PFSK-1 (cell line): Measurements from ENCODE around the gene SDCCAG8.

Experiments used
- FOXP2 ChIP-seq: optimal IDR thresholded peaks from 2 replicates; pipeline ENCODE3; 2011; ENCODE audit warnings: borderline replicate concordance, control low read depth, inconsistent platforms; ENCODE audit not compliant: insufficient read depth; ENCODE audit errors: extremely low read length, extremely low read depth
- POLR2AphosphoS5 ChIP-seq: IDR thresholded peaks from 2 replicates; pipeline ENCODE4 v1.6.1; 2012; ENCODE audit warnings: low read depth, mild to moderate bottlenecking, control low read depth, low read length, moderate library complexity
- REST ChIP-seq, 2 experiments: IDR thresholded peaks; 2 replicates each; pipeline versions ENCODE4 v1.6.1 to v1.8.0; 2011 to 2012; ENCODE audit warnings: low read depth in 2 of 2, low read length in 2 of 2, control low read depth in 1 of 2, inconsistent platforms in 1 of 2, mild to moderate bottlenecking in 1 of 2, moderate library complexity in 1 of 2; ENCODE audit not compliant: insufficient read depth in 1 of 2
- SIN3A ChIP-seq: IDR thresholded peaks from 2 replicates; pipeline ENCODE4 v1.6.1; 2012; ENCODE audit warnings: mild to moderate bottlenecking, low read length, moderate library complexity, borderline replicate concordance; ENCODE audit not compliant: insufficient read depth
- TAF1 ChIP-seq: IDR thresholded peaks from 2 replicates; pipeline ENCODE4 v1.6.1; 2012; ENCODE audit warnings: low read length, control low read depth, borderline replicate concordance; ENCODE audit not compliant: insufficient read depth

SDCCAG8 gene

GRCh38 chr1:243393096-243393495, 137.3 kb downstream of the SDCCAG8 start:
- TF ChIP-seq TAF1, result no peak
- no peak for TF ChIP-seq FOXP2
- no peak for TF ChIP-seq POLR2AphosphoS5
- no peak for TF ChIP-seq SIN3A
- TF ChIP-seq REST (IDR thresholded peaks at IDR 0.05; ENCODE audit: insufficient read depth in 1 of 2, low read depth in 2 of 2, low read length in 2 of 2), result no peak

- TF ChIP-seq SIN3A (no peak), POLR2AphosphoS5 (no peak), REST (IDR thresholded peaks at IDR 0.05; ENCODE audit: insufficient read depth in 1 of 2, low read depth in 2 of 2, low read length in 2 of 2) (no peak), FOXP2 (no peak), TAF1 (no peak)
Observed at GRCh38 chr1:243394066-243394465, 138.2 kb downstream of the SDCCAG8 start.

- TF ChIP-seq FOXP2 (no peak), POLR2AphosphoS5 (no peak), TAF1 (no peak), REST (IDR thresholded peaks at IDR 0.05; ENCODE audit: insufficient read depth in 1 of 2, low read depth in 2 of 2, low read length in 2 of 2) (no peak), SIN3A (no peak)
Observed at GRCh38 chr1:243394601-243395464, 139.0 kb downstream of the SDCCAG8 start.

- TF ChIP-seq REST (IDR thresholded peaks at IDR 0.05; ENCODE audit: insufficient read depth in 1 of 2, low read depth in 2 of 2, low read length in 2 of 2), result no peak
- no peak for TF ChIP-seq POLR2AphosphoS5
- no peak for TF ChIP-seq FOXP2
- no peak for TF ChIP-seq SIN3A
- no peak for TF ChIP-seq TAF1
Observed at GRCh38 chr1:243396424-243396823, 140.6 kb downstream of the SDCCAG8 start.
